ENCODE measurements around the gene EPHA8.

The EPHA8 gene

DNA sequence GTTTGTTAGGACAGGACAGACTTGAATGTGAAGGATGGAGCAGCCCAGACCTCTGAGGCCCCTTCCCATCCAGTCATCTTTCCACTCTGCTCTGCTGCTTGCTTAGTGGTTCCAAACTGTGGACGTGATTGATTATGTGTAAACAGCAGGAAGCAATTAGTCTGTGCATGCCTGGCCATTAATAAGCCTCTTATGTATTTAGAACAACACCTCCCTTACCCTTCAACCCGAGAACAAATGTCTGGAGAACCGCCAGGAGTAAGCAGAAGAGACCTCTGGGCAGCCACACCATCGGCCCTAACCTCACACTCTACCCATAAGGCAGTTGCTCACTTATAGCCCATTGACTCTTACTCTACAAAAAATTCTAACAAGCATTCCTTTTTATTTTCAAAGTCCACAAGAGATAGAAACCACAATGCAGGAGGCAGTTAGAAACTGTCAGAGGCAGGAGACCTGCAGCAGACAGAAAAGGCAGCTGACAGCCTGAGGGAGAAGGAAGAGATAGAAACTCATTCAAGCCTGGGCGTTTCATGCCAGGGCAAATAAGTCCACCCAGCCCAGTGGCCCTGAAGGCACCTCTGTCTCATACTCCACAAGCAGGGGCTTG is 5.8 kb upstream of the EPHA8 start:
- H3K27me3 ChIP-seq (ENCODE audit: insufficient read depth, poor library complexity, severe bottlenecking): peaks cover 45% of the 10 kb centered on the region
- TF ChIP-seq, protein P1, sequence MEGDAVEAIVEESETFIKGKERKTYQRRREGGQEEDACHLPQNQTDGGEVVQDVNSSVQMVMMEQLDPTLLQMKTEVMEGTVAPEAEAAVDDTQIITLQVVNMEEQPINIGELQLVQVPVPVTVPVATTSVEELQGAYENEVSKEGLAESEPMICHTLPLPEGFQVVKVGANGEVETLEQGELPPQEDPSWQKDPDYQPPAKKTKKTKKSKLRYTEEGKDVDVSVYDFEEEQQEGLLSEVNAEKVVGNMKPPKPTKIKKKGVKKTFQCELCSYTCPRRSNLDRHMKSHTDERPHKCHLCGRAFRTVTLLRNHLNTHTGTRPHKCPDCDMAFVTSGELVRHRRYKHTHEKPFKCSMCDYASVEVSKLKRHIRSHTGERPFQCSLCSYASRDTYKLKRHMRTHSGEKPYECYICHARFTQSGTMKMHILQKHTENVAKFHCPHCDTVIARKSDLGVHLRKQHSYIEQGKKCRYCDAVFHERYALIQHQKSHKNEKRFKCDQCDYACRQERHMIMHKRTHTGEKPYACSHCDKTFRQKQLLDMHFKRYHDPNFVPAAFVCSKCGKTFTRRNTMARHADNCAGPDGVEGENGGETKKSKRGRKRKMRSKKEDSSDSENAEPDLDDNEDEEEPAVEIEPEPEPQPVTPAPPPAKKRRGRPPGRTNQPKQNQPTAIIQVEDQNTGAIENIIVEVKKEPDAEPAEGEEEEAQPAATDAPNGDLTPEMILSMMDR (IDR thresholded peaks at IDR 0.05; ENCODE audit: insufficient read depth, low read length): no peak
- TF ChIP-seq POLR2AphosphoS5 (IDR thresholded peaks at IDR 0.05; ENCODE audit: low read depth) (no peak), SPI1 (IDR thresholded peaks at IDR 0.05; ENCODE audit: borderline replicate concordance, low read depth) (no peak), GABPA (IDR thresholded peaks at IDR 0.05; ENCODE audit: low read depth) (no peak)
- TF ChIP-seq, protein P2, sequence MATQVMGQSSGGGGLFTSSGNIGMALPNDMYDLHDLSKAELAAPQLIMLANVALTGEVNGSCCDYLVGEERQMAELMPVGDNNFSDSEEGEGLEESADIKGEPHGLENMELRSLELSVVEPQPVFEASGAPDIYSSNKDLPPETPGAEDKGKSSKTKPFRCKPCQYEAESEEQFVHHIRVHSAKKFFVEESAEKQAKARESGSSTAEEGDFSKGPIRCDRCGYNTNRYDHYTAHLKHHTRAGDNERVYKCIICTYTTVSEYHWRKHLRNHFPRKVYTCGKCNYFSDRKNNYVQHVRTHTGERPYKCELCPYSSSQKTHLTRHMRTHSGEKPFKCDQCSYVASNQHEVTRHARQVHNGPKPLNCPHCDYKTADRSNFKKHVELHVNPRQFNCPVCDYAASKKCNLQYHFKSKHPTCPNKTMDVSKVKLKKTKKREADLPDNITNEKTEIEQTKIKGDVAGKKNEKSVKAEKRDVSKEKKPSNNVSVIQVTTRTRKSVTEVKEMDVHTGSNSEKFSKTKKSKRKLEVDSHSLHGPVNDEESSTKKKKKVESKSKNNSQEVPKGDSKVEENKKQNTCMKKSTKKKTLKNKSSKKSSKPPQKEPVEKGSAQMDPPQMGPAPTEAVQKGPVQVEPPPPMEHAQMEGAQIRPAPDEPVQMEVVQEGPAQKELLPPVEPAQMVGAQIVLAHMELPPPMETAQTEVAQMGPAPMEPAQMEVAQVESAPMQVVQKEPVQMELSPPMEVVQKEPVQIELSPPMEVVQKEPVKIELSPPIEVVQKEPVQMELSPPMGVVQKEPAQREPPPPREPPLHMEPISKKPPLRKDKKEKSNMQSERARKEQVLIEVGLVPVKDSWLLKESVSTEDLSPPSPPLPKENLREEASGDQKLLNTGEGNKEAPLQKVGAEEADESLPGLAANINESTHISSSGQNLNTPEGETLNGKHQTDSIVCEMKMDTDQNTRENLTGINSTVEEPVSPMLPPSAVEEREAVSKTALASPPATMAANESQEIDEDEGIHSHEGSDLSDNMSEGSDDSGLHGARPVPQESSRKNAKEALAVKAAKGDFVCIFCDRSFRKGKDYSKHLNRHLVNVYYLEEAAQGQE (IDR thresholded peaks at IDR 0.05; ENCODE audit: insufficient replicate concordance, low read depth): no peak

DNA sequence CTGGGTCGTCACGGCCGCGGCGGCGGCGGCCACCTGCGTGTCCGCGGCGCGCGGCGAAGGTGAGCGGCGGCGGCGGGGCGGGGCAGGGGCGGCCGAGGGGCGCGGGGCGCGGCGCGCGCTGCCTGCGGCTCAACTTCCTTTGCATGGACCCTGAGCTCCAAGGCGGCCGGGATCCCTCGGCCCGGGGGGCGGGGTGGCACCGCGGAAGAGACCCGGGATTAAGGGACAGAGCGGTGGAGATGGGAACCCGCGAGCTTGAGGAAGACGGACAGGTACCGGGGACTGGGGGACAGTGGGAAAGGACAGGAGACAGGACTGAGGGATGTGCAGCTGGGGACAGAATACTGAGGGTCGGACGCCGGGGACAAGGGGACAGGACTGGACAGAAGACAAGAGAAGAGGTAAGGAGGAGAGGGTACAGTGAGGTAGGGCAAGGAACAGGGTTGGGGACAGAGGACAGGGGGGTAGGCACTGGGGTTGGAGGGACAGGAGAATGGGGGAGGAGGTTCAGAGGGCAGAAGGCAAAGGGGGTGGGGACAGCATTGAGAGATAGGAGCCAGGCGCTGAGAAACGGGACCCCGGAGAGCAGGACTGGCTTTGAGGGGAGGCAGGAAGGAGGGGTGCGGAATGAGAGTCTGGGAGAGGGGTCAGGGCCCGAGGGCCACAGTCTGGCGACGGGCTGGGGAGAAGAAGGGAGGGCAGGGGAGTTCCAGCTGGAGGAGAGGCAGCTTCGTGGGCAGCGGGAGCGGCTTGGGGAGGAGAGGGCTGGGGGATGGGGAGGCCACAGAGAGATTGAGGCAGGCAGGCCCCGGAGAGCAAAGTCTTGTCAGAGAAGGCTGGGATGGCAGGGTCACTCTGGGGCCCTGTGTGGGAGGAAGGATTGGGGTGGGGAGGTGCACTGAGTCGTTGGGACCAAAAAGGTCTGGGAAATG is 648 bp downstream of the EPHA8 start:
- Histone ChIP-seq H3K4me3 (replicated peaks; ENCODE audit: insufficient read depth, low read length) (no peak overlapping the region), H3K27me3 (ENCODE audit: insufficient read depth, poor library complexity, severe bottlenecking) (peaks cover 43% of the 10 kb centered on the region), H3K27ac (replicated peaks) (no peak overlapping the region)
- DNase-seq (ENCODE audit: low read depth in 1 of 2, low spot score in 1 of 2): no peak
- TF ChIP-seq, protein P1 (IDR thresholded peaks at IDR 0.05; ENCODE audit: insufficient read depth, low read length): no peak
- TF ChIP-seq GABPA (IDR thresholded peaks at IDR 0.05; ENCODE audit: low read depth): no peak
- no peak for TF ChIP-seq POLR2AphosphoS5 (IDR thresholded peaks at IDR 0.05; ENCODE audit: low read depth)
- TF ChIP-seq, protein P2 (IDR thresholded peaks at IDR 0.05; ENCODE audit: insufficient replicate concordance, low read depth): no peak
- no peak for TF ChIP-seq SPI1 (IDR thresholded peaks at IDR 0.05; ENCODE audit: borderline replicate concordance, low read depth)

More for the DNA sequence above, 5.8 kb upstream of the EPHA8 start:
- H3K4me3 ChIP-seq (replicated peaks; ENCODE audit: insufficient read depth, low read length): no peak overlapping the region
- no peak for DNase-seq (ENCODE audit: low read depth in 1 of 2, low spot score in 1 of 2)
- no peak overlapping the region for H3K27ac ChIP-seq (replicated peaks)

DNA sequence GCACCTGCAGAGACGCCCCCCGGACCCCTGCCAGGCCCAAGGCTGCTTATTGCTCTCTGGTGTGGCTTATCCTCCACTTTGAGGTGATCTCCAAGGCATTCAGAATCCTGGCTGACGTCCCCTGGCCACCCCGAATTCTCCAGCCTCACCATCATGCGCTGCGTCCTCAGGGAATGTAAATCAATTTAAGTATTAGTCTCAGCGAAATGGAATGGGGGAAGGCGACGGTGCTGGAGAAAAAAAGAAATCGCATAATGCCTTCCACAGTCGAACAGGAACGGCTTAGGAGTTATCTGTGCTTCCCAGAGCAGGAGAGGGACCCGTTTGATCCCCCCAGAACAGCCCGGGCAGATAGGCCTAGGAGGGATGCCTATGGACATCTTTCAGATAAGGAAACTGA is 2.9 kb downstream of the EPHA8 start:
- peaks cover 38% of the 10 kb centered on the region for H3K27me3 ChIP-seq (ENCODE audit: insufficient read depth, poor library complexity, severe bottlenecking)

More for the DNA sequence above, 2.9 kb downstream of the EPHA8 start:
- H3K4me3 ChIP-seq (replicated peaks; ENCODE audit: insufficient read depth, low read length): no peak overlapping the region
- H3K27ac ChIP-seq (replicated peaks): no peak overlapping the region
- no peak for DNase-seq (ENCODE audit: low read depth in 1 of 2, low spot score in 1 of 2)
- TF ChIP-seq, protein P2 (IDR thresholded peaks at IDR 0.05; ENCODE audit: insufficient replicate concordance, low read depth): no peak
- TF ChIP-seq SPI1 (IDR thresholded peaks at IDR 0.05; ENCODE audit: borderline replicate concordance, low read depth) (no peak), POLR2AphosphoS5 (IDR thresholded peaks at IDR 0.05; ENCODE audit: low read depth) (no peak), GABPA (IDR thresholded peaks at IDR 0.05; ENCODE audit: low read depth) (no peak)
- TF ChIP-seq, protein P1 (IDR thresholded peaks at IDR 0.05; ENCODE audit: insufficient read depth, low read length): no peak

All from HL-60 (cell line).